SK-N-MC (cell line): Measurements from ENCODE around the gene CHTOP.

ENCODE experiments used
- DNase-seq: peaks from one replicate; pipeline ENCODE4 v3.0.0-alpha.2; 2011; ENCODE audit warnings: low read depth, low spot score
- H3K27ac ChIP-seq: fragments of 200-600 bp; sonication (generic); 2 replicates; pipeline ENCODE4 v1.5.1; 2016; ENCODE audit warnings: mixed run types
- H3K36me3 ChIP-seq: fragments of 200-600 bp; sonication (generic); 2 replicates; pipeline ENCODE4 v1.6.1; 2017; ENCODE audit warnings: antibody characterized with exemption, low read length, mixed read lengths; ENCODE audit not compliant: insufficient read depth
- H3K4me3 ChIP-seq: fragments of 200-600 bp; sonication (generic); 2 replicates; pipeline ENCODE4 v1.5.1; 2016
- H3K9ac ChIP-seq: fragments of 200-600 bp; sonication (generic); 2 replicates; pipeline ENCODE4 v1.8.0; 2017; ENCODE audit warnings: mixed run types, mixed read lengths; ENCODE audit not compliant: insufficient read length
- H3K9me3 ChIP-seq: fragments of 200-600 bp; sonication (generic); 2 replicates; pipeline ENCODE4 v1.6.1; 2017; ENCODE audit warnings: low read depth, mild to moderate bottlenecking, antibody characterized with exemption, low read length, moderate library complexity, mixed read lengths
- EZH2 ChIP-seq: fragments of 200-600 bp; sonication (generic); IDR thresholded peaks from one replicate; pipeline ENCODE4 v1.6.1; 2017; ENCODE audit warnings: antibody characterized with exemption
- FOXP2 ChIP-seq: optimal IDR thresholded peaks from 2 replicates; pipeline ENCODE3; 2011; ENCODE audit warnings: mild to moderate bottlenecking, moderate library complexity; ENCODE audit not compliant: insufficient read depth; ENCODE audit errors: extremely low read length, control extremely low read depth
- POLR2AphosphoS5 ChIP-seq: IDR thresholded peaks from 2 replicates; pipeline ENCODE4 v1.6.1; 2012; ENCODE audit warnings: mild to moderate bottlenecking, low read depth, low read length, borderline replicate concordance

Gene CHTOP

GRCh38 chr1:153616917-153617311 is 17.0 kb upstream of the CHTOP start:
- TF ChIP-seq FOXP2 (no peak), EZH2 (no peak), POLR2AphosphoS5 (no peak)
- Histone ChIP-seq H3K9me3 (no peaks in the 10 kb centered on the region), H3K27ac (no peak overlapping the region)

DNA sequence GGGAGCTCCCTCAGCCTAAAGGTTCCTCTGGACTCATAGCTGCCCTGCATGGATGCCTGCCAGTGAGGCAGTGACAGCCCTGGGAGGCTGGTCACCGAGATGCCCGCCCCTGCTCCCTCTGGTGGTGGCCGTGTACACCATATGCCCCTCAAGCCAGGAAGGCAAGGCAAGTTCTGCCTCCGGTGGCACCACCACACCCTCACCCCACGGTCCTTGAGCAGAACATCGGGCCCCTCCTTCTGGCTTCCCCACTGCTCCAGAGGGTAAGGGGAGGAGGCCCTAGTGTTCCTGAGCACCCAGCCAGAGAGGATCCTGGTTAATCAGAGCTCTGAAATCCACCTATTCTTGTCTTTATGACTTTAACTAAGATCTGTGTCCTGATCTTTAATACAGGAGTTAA is 16.2 kb upstream of the CHTOP start:
- H3K36me3 ChIP-seq: no peaks in the 10 kb centered on the region
- DNase-seq: no peak
- H3K27ac ChIP-seq: no peak overlapping the region
- H3K9me3 ChIP-seq: no peaks in the 10 kb centered on the region
- no peak for TF ChIP-seq POLR2AphosphoS5
- no peak for TF ChIP-seq FOXP2
- TF ChIP-seq EZH2: no peak
- no peak overlapping the region for H3K9ac ChIP-seq
- no peak overlapping the region for H3K4me3 ChIP-seq

More at GRCh38 chr1:153616917-153617311, 17.0 kb upstream of the CHTOP start:
- no peaks in the 10 kb centered on the region for H3K36me3 ChIP-seq
- no peak for DNase-seq
- no peak overlapping the region for H3K4me3 ChIP-seq
- H3K9ac ChIP-seq: no peak overlapping the region

GRCh38 chr1:153619171-153619570 is 14.7 kb upstream of the CHTOP start:
- no peak for DNase-seq
- no peaks in the 10 kb centered on the region for H3K36me3 ChIP-seq
- no peak overlapping the region for H3K9ac ChIP-seq
- no peak for TF ChIP-seq EZH2
- TF ChIP-seq POLR2AphosphoS5: no peak
- no peak for TF ChIP-seq FOXP2
- H3K9me3 ChIP-seq: no peaks in the 10 kb centered on the region
- H3K4me3 ChIP-seq: no peak overlapping the region
- no peak overlapping the region for H3K27ac ChIP-seq

DNA sequence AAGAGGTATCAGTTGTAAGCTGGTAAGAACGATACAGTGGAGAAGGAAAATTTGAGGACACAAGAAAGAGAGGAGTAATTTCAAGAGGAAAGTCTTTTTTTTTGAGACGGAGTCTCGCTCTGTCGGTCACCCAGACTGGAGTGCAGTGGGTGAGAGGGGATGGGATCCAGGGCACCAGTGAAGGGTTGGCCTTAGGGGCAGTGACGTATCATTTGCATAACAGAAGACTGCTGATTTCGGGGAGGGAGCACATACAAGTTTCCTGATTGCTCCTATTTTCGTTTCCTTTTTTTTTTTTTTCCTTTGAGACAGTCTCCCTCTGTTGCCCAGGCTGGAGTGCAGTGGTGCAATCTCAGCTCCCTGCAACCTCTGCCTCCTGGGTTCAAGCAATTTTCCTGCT is 10.8 kb upstream of the CHTOP start:
- DNase-seq: no peak
- no peak for TF ChIP-seq POLR2AphosphoS5
- no peak for TF ChIP-seq EZH2
- TF ChIP-seq FOXP2: no peak
- Histone ChIP-seq H3K27ac (no peak overlapping the region), H3K36me3 (no peaks in the 10 kb centered on the region), H3K4me3 (no peak overlapping the region), H3K9me3 (no peaks in the 10 kb centered on the region), H3K9ac (no peak overlapping the region)

- no peaks in the 10 kb centered on the region for H3K36me3 ChIP-seq
- no peak overlapping the region for H3K27ac ChIP-seq
- H3K4me3 ChIP-seq: no peak overlapping the region
- H3K9ac ChIP-seq: no peak overlapping the region
- H3K9me3 ChIP-seq: no peaks in the 10 kb centered on the region
- TF ChIP-seq FOXP2: no peak
- TF ChIP-seq EZH2: no peak
- no peak for TF ChIP-seq POLR2AphosphoS5
- DNase-seq: no peak
These were observed 8.8 kb upstream of the CHTOP start for GRCh38 chr1:153624965-153625611.

DNA sequence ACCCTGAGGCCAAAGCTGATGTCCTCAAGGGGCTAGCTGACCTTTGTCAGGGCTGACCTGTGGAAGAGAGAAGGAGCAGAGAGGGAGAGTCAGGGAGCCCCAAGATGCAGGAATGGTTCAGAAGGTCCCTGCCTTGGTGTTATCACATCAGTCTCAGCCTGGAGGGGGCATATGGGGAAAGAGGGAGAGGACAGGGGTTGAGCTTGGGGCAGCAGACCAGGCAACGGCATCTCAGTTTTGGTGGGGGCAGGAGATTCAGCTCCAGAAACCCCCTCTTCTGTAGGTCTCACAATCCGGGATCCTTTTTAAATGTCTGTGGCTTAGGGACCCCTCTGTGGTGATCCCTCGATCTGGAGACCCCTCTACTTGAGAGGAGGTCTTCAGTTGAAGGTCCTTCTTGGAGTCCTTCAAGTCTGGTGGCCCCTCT is 7.4 kb upstream of the CHTOP start:
- Histone ChIP-seq H3K9me3 (no peaks in the 10 kb centered on the region), H3K36me3 (no peaks in the 10 kb centered on the region), H3K9ac (no peak overlapping the region), H3K4me3 (no peak overlapping the region), H3K27ac (no peak overlapping the region)
- no peak for TF ChIP-seq FOXP2
- TF ChIP-seq POLR2AphosphoS5: no peak
- no peak for TF ChIP-seq EZH2
- no peak for DNase-seq

DNA sequence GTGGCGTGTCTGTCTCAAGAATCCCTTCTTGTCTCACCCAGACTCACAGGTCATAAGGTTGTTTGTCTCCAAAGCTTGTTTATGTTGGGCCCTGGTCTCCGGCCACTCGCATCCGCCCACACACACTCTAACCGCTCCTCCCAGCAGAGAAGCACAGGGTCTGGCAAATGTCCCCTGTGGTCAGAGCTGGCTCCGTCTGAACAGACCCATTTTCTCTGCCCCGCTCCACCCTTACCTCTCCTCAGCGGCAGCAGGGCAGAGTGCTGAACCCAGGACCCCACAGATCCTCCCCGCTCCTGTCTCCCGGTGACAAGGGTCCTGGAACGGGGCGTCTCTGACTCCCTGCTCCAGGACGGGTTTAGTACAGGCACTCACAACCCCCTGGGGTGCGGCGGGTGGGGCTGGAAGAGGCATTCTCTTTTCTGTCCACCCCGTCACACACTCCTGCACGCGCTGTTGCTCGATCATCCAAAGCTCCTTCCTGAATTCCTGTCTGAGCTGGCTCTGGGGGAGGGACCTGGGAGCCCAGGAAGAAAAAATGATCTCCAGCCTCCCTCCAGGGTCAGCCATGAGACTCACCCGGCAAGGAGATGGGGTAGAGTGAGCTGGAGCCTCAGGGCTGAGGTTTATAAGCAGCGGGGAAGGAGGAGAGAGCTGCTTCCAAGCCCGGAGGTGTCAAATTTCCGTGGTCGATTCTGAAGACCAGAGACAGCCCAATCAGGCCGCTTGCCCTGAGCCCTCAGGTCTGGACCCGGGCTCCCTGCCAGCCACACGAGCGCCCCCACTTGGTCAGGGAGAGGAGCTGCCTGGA is 6.8 kb upstream of the CHTOP start, which contains the start of gene S100A13:
TSS of gene S100A13 (minus strand) at position 602 of the 811 bp plus-strand sequence. CDS start 1,033 bp downstream, outside the sequence.
- Histone ChIP-seq H3K36me3 (no peaks in the 10 kb centered on the region), H3K4me3 (peak within 1 kb of the TSS; percentile 50), H3K27ac (peak within 1 kb of the TSS; percentile 33; the same call in 1 of the 2 replicates), H3K9ac (peak within 1 kb of the TSS; percentile 8), H3K9me3 (no peaks in the 10 kb centered on the region)
- peak; percentile 88 for TF ChIP-seq POLR2AphosphoS5
- TF ChIP-seq EZH2: no peak
- TF ChIP-seq FOXP2: no peak
- DNase-seq: no peak

GRCh38 chr1:153627715-153628626 is 5.9 kb upstream of the CHTOP start, which contains the start of gene S100A1:
Gene S100A1, plus strand, starts transcription at chr1:153628434. Its CDS starts 2,088 bp downstream, at chr1:153630522.
- Histone ChIP-seq H3K27ac (peak within 1 kb of the TSS; percentile 33; the same call in 1 of the 2 replicates), H3K9ac (peak within 1 kb of the TSS; percentile 8), H3K9me3 (no peaks in the 10 kb centered on the region), H3K4me3 (peak within 1 kb of the TSS; percentile 50), H3K36me3 (no peaks in the 10 kb centered on the region)
- TF ChIP-seq EZH2 (no peak), POLR2AphosphoS5 (no peak), FOXP2 (no peak)
- no peak for DNase-seq
